H9 (cell line): ENCODE measurements around the gene TMEM151A. TPM values are rescaled to one million over a fixed set of nuclear protein-coding genes. Genes with fewer than 3 reads are reported as not detected.

Experiments
- DNase-seq: peaks from one replicate; pipeline ENCODE4 v3.0.0-alpha.2; 2017
- H2AFZ ChIP-seq: one replicate; pipeline ENCODE4 v1.6.1; 2013; ENCODE audit warnings: mild to moderate bottlenecking, low read length, control low read depth, moderate library complexity
- H2AK5ac ChIP-seq: 2 replicates; pipeline ENCODE4 v1.6.1; 2013; ENCODE audit warnings: low read length, control low read depth, mixed read lengths; ENCODE audit not compliant: insufficient read length
- H2BK120ac ChIP-seq: one replicate; pipeline ENCODE4 v1.6.1; 2013; ENCODE audit warnings: low read depth, mild to moderate bottlenecking, low read length, control low read depth, inconsistent platforms; ENCODE audit not compliant: poor library complexity, severe bottlenecking
- H2BK12ac ChIP-seq: 2 replicates; pipeline ENCODE4 v1.6.1; 2013; ENCODE audit warnings: low read length, control low read depth, mixed read lengths, low read depth; ENCODE audit not compliant: insufficient read length
- H2BK15ac ChIP-seq: 2 replicates; pipeline ENCODE4 v1.6.1; 2013; ENCODE audit warnings: low read depth, low read length, control low read depth
- H2BK20ac ChIP-seq: one replicate; pipeline ENCODE4 v1.6.1; 2013; ENCODE audit warnings: low read depth, mild to moderate bottlenecking, low read length, control low read depth, inconsistent platforms; ENCODE audit not compliant: poor library complexity, severe bottlenecking
- H2BK5ac ChIP-seq: 2 replicates; pipeline ENCODE4 v1.6.1; 2013; ENCODE audit warnings: low read length, control low read depth, mixed read lengths; ENCODE audit not compliant: insufficient read length
- H3K14ac ChIP-seq: 2 replicates; pipeline ENCODE4 v1.6.1; 2013; ENCODE audit warnings: low read length, control low read depth; ENCODE audit not compliant: insufficient read depth
- H3K18ac ChIP-seq: 2 replicates; pipeline ENCODE4 v1.6.1; 2013; ENCODE audit warnings: low read depth, mild to moderate bottlenecking, mixed read lengths, low read length, control low read depth; ENCODE audit not compliant: insufficient read length
- H3K23ac ChIP-seq: 2 replicates; pipeline ENCODE4 v1.6.1; 2013; ENCODE audit warnings: low read length, control low read depth, mixed read lengths, low read depth; ENCODE audit not compliant: insufficient read length
- H3K23me2 ChIP-seq: 2 replicates; pipeline ENCODE4 v1.6.1; 2013; ENCODE audit warnings: low read depth, mild to moderate bottlenecking, mixed read lengths, low read length, control low read depth; ENCODE audit not compliant: insufficient read length, poor library complexity, severe bottlenecking
- H3K27ac ChIP-seq: 2 replicates; pipeline ENCODE4 v1.5.1; 2013; ENCODE audit warnings: low read length, control low read depth, mixed read lengths, low read depth; ENCODE audit not compliant: insufficient read length
- H3K27me3 ChIP-seq: 2 replicates; pipeline ENCODE4 v1.6.1; 2013; ENCODE audit warnings: low read length, control low read depth, inconsistent platforms; ENCODE audit not compliant: insufficient read depth
- H3K4ac ChIP-seq: 2 replicates; pipeline ENCODE4 v1.6.1; 2013; ENCODE audit warnings: low read depth, mild to moderate bottlenecking, control low read depth, inconsistent platforms, low read length, moderate library complexity
- H3K4me1 ChIP-seq: 2 replicates; pipeline ENCODE4 v1.6.1; 2013; ENCODE audit warnings: low read length, control low read depth, inconsistent platforms; ENCODE audit not compliant: insufficient read depth
- H3K4me2 ChIP-seq: 2 replicates; pipeline ENCODE4 v1.6.1; 2013; ENCODE audit warnings: low read length, control low read depth, mixed read lengths; ENCODE audit not compliant: insufficient read length, insufficient read depth
- H3K56ac ChIP-seq: 2 replicates; pipeline ENCODE4 v1.6.1; 2013; ENCODE audit warnings: low read depth, mild to moderate bottlenecking, mixed read lengths, low read length, control low read depth; ENCODE audit not compliant: insufficient read length
- H3K79me1 ChIP-seq: 2 replicates; pipeline ENCODE4 v1.6.1; 2013; ENCODE audit warnings: low read depth, mild to moderate bottlenecking, moderate library complexity, low read length, control low read depth, inconsistent platforms; ENCODE audit not compliant: insufficient read depth, poor library complexity, severe bottlenecking
- H3K79me2 ChIP-seq: 2 replicates; pipeline ENCODE4 v1.6.1; 2013; ENCODE audit warnings: low read length, control low read depth, inconsistent platforms; ENCODE audit not compliant: insufficient read depth
- H3K9ac ChIP-seq: 2 replicates; pipeline ENCODE4 v1.6.1; 2013; ENCODE audit warnings: low read length, control low read depth, mixed read lengths; ENCODE audit not compliant: insufficient read length; ENCODE audit errors: extremely low read depth
- H3K9me3 ChIP-seq: one replicate; pipeline ENCODE4 v1.6.1; 2013; ENCODE audit warnings: low read depth, low read length, inconsistent platforms; ENCODE audit not compliant: control insufficient read depth
- H3T11ph ChIP-seq: one replicate; pipeline ENCODE4 v1.6.1; 2013; ENCODE audit warnings: mild to moderate bottlenecking, low read length, control low read depth, inconsistent platforms
- H4K20me1 ChIP-seq: one replicate; pipeline ENCODE4 v1.6.1; 2013; ENCODE audit not compliant: control insufficient read depth, insufficient read length, insufficient read depth
- H4K5ac ChIP-seq: 2 replicates; pipeline ENCODE4 v1.6.1; 2013; ENCODE audit warnings: low read depth, mild to moderate bottlenecking, mixed read lengths, low read length, control low read depth; ENCODE audit not compliant: insufficient read length
- H4K8ac ChIP-seq: replicated peaks from 2 replicates; pipeline ENCODE4 v1.6.1; 2013; ENCODE audit warnings: low read length, control low read depth, mixed read lengths, low read depth; ENCODE audit not compliant: insufficient read length
- H4K91ac ChIP-seq: 2 replicates; pipeline ENCODE4 v1.6.1; 2013; ENCODE audit warnings: low read depth, mild to moderate bottlenecking, moderate library complexity, mixed read lengths, low read length, control low read depth; ENCODE audit not compliant: insufficient read length
- H3K27ac Mint-ChIP-seq, 3 experiments: 2 replicates in 2 of 3; 3 replicates in 1 of 3; pipeline ENCODE4 v1.8.0; 2020 to 2021; ENCODE audit warnings: mixed read lengths in 3 of 3, mild to moderate bottlenecking in 1 of 3, moderate library complexity in 1 of 3
- H3K27me3 Mint-ChIP-seq: 2 replicates; pipeline ENCODE4 v1.8.0; 2021; ENCODE audit warnings: low read depth, mild to moderate bottlenecking, moderate library complexity, mixed read lengths
- H3K36me3 Mint-ChIP-seq, 3 experiments: 2 replicates in 2 of 3; 3 replicates in 1 of 3; pipeline ENCODE4 v1.8.0; 2020 to 2021; ENCODE audit warnings: low read depth in 3 of 3, mixed read lengths in 3 of 3; ENCODE audit not compliant: insufficient read depth in 1 of 3
- H3K4me1 Mint-ChIP-seq, 2 experiments: 2 replicates each; pipeline ENCODE4 v1.8.0; 2020; ENCODE audit warnings: mixed read lengths in 2 of 2
- H3K4me3 Mint-ChIP-seq, 2 experiments: 2 replicates in 1 of 2; 3 replicates in 1 of 2; pipeline ENCODE4 v1.8.0; 2020 to 2021; ENCODE audit warnings: mild to moderate bottlenecking in 2 of 2, mixed read lengths in 2 of 2, moderate library complexity in 1 of 2
- H3K9me3 Mint-ChIP-seq, 2 experiments: 2 replicates in 1 of 2; 3 replicates in 1 of 2; pipeline ENCODE4 v1.8.0; 2020; ENCODE audit warnings: mild to moderate bottlenecking in 2 of 2, mixed read lengths in 2 of 2, moderate library complexity in 1 of 2
- whole genome bisulfite sequencing: extraction: QIAGEN DNeasy Blood & Tissue Kit; methylation state at CpG from one replicate; pipeline ENCODE4 v1.1.7; 2013; ENCODE audit warnings: missing lambda C conversion rate, low lambda C conversion rate, mixed read lengths; ENCODE audit not compliant: insufficient read length; ENCODE audit errors: extremely low coverage; 5-methylcytosine and 5-hydroxymethylcytosine counted together
- total RNA-seq: library from RNA; stranded (reverse); gene quantifications from 2 replicates; pipeline ENCODE4 v1.2.1, GENCODE V29; 2021
- TF ChIP-seq, protein P1 (sequence below): fragments of 200-600 bp; sonication (generic); conservative IDR thresholded peaks from 3 replicates; pipeline ENCODE4 v1.8.0; 2021; ENCODE audit warnings: antibody characterized with exemption, mild to moderate bottlenecking

TMEM151A gene
- total RNA-seq, 1 experiment from 2014 or later: 1.2 TPM

- no peak overlapping the region for H3T11ph ChIP-seq
- peaks cover 10% of the 10 kb centered on the region for H3K23me2 ChIP-seq
- H3K79me2 ChIP-seq: peaks cover 4% of the 10 kb centered on the region; the same call in 1 of the 2 replicates
- H2AFZ ChIP-seq: no peak overlapping the region
- H2BK20ac ChIP-seq: no peak overlapping the region
- peaks cover 20 to 22% of the 10 kb centered on the region in 2 experiments for H3K4me1 Mint-ChIP-seq
- no peak overlapping the region for H4K5ac ChIP-seq
- no peaks in the 10 kb centered on the region for H3K4me1 ChIP-seq
- H2BK5ac ChIP-seq: no peak overlapping the region
- no peak overlapping the region for H3K4me2 ChIP-seq
- H2BK12ac ChIP-seq: no peak overlapping the region
- no peak overlapping the region for H4K8ac ChIP-seq
- H3K79me1 ChIP-seq: no peaks in the 10 kb centered on the region
- peaks cover 9 to 47% (median 44%) of the 10 kb centered on the region in 3 experiments for H3K36me3 Mint-ChIP-seq
- no peak overlapping the region for H3K56ac ChIP-seq
- no peaks in the 10 kb centered on the region; the same call in 1 of the 2 replicates for H3K27me3 Mint-ChIP-seq
- H2BK15ac ChIP-seq: no peak overlapping the region
- H3K9ac ChIP-seq: no peak overlapping the region
- no peak overlapping the region for H3K18ac ChIP-seq
- no peak overlapping the region for H2AK5ac ChIP-seq
- H3K27me3 ChIP-seq: no peaks in the 10 kb centered on the region
- no peak overlapping the region for H3K27ac Mint-ChIP-seq
- H3K27ac ChIP-seq: no peak overlapping the region
- no peak overlapping the region for H2BK120ac ChIP-seq
- TF ChIP-seq, protein P1, sequence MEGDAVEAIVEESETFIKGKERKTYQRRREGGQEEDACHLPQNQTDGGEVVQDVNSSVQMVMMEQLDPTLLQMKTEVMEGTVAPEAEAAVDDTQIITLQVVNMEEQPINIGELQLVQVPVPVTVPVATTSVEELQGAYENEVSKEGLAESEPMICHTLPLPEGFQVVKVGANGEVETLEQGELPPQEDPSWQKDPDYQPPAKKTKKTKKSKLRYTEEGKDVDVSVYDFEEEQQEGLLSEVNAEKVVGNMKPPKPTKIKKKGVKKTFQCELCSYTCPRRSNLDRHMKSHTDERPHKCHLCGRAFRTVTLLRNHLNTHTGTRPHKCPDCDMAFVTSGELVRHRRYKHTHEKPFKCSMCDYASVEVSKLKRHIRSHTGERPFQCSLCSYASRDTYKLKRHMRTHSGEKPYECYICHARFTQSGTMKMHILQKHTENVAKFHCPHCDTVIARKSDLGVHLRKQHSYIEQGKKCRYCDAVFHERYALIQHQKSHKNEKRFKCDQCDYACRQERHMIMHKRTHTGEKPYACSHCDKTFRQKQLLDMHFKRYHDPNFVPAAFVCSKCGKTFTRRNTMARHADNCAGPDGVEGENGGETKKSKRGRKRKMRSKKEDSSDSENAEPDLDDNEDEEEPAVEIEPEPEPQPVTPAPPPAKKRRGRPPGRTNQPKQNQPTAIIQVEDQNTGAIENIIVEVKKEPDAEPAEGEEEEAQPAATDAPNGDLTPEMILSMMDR: no peak
- no peaks in the 10 kb centered on the region for H3K9me3 ChIP-seq
- no peak for DNase-seq
- H3K4ac ChIP-seq: no peak overlapping the region
- no peak overlapping the region for H3K23ac ChIP-seq
- H4K20me1 ChIP-seq: peaks cover 2% of the 10 kb centered on the region
- no peak overlapping the region for H4K91ac ChIP-seq
- H3K9me3 Mint-ChIP-seq: no peaks in the 10 kb centered on the region
- no peak overlapping the region for H3K14ac ChIP-seq
- no CpG with 5 or more reads among the region's 26 CpGs for WGBS
- no peak overlapping the region for H3K4me3 Mint-ChIP-seq
These were observed 25.9 kb upstream of the TMEM151A start for GRCh38 chr11:66265531-66266377.
